Astrocyte (in vitro differentiated cells and primary cell): ENCODE results near the gene PDGFD. TPM values are rescaled to one million over a fixed set of nuclear protein-coding genes. Genes with fewer than 3 reads are reported as not detected.

Source experiments
- DNase-seq: peaks from one replicate; pipeline ENCODE4 v3.0.0-alpha.2; 2010; ENCODE audit warnings: low read depth
- FAIRE-seq: peaks from 2 replicates; lab custom pipeline; 2011; peaks lifted over from hg19 to GRCh38; lab: Jason Lieb, UNC
- H2AFZ ChIP-seq: 2 replicates; pipeline ENCODE4 v1.6.0; 2012; ENCODE audit warnings: low read depth, low read length, inconsistent platforms
- H3K27ac ChIP-seq: 2 replicates; pipeline ENCODE4 v1.5.1; 2011; ENCODE audit warnings: low read depth, low read length, inconsistent platforms
- H3K27me3 ChIP-seq: 2 replicates; pipeline ENCODE4 v1.6.0; 2011; ENCODE audit warnings: low read length, inconsistent platforms; ENCODE audit not compliant: insufficient read depth
- H3K36me3 ChIP-seq: 2 replicates; pipeline ENCODE4 v1.5.1; 2011; ENCODE audit warnings: low read length, inconsistent platforms; ENCODE audit not compliant: insufficient read depth
- H3K4me1 ChIP-seq: 2 replicates; pipeline ENCODE4 v1.5.1; 2011; ENCODE audit warnings: low read length, inconsistent platforms; ENCODE audit not compliant: insufficient read depth
- H3K4me2 ChIP-seq: 2 replicates; pipeline ENCODE4 v1.6.0; 2012; ENCODE audit warnings: low read length, inconsistent platforms
- H3K4me3 ChIP-seq: 2 replicates; pipeline ENCODE4 v1.5.1; 2011; ENCODE audit warnings: low read depth, mild to moderate bottlenecking, low read length, inconsistent platforms; ENCODE audit not compliant: insufficient read depth
- H3K79me2 ChIP-seq: 2 replicates; pipeline ENCODE4 v1.6.0; 2012; ENCODE audit warnings: mild to moderate bottlenecking, low read length, inconsistent platforms; ENCODE audit not compliant: insufficient read depth
- H3K9ac ChIP-seq: 2 replicates; pipeline ENCODE4 v1.6.0; 2012; ENCODE audit warnings: mild to moderate bottlenecking, low read length, inconsistent platforms
- H3K9me3 ChIP-seq: 2 replicates; pipeline ENCODE4 v1.5.1; 2012; ENCODE audit warnings: low read depth, mild to moderate bottlenecking, low read length, inconsistent platforms; ENCODE audit not compliant: insufficient read depth
- H4K20me1 ChIP-seq: 2 replicates; pipeline ENCODE4 v1.6.0; 2012; ENCODE audit warnings: low read length, inconsistent platforms; ENCODE audit not compliant: insufficient read depth
- H3K27ac Mint-ChIP-seq: one replicate; pipeline ENCODE4 v1.8.0; 2021; ENCODE audit warnings: mild to moderate bottlenecking, mixed read lengths; ENCODE audit not compliant: unreplicated experiment
- H3K27me3 Mint-ChIP-seq: one replicate; pipeline ENCODE4 v1.8.0; 2021; ENCODE audit warnings: low read depth, mixed read lengths; ENCODE audit not compliant: unreplicated experiment
- H3K36me3 Mint-ChIP-seq: one replicate; pipeline ENCODE4 v1.8.0; 2021; ENCODE audit warnings: low read depth, mixed read lengths; ENCODE audit not compliant: unreplicated experiment
- H3K4me1 Mint-ChIP-seq: one replicate; pipeline ENCODE4 v1.8.0; 2021; ENCODE audit warnings: low read depth, mixed read lengths; ENCODE audit not compliant: unreplicated experiment
- H3K4me3 Mint-ChIP-seq: one replicate; pipeline ENCODE4 v1.8.0; 2021; ENCODE audit warnings: mild to moderate bottlenecking, moderate library complexity, mixed read lengths; ENCODE audit not compliant: unreplicated experiment
- H3K9me3 Mint-ChIP-seq: one replicate; pipeline ENCODE4 v1.8.0; 2021; ENCODE audit warnings: mild to moderate bottlenecking, mixed read lengths; ENCODE audit not compliant: unreplicated experiment
- CTCF ChIP-seq: IDR thresholded peaks from 2 replicates; pipeline ENCODE4 v1.5.1; 2011; ENCODE audit warnings: low read depth, mild to moderate bottlenecking, inconsistent platforms, low read length, moderate library complexity; ENCODE audit not compliant: insufficient read depth
- EZH2 ChIP-seq: IDR thresholded peaks from 2 replicates; pipeline ENCODE4 v1.6.1; 2012; ENCODE audit warnings: mild to moderate bottlenecking, low read length, inconsistent platforms; ENCODE audit not compliant: insufficient read depth
- total RNA-seq: library from RNA; stranded (reverse); gene quantifications from 2 replicates; pipeline ENCODE4 v1.2.1, GENCODE V29; 2021

Gene PDGFD
- total RNA-seq, 1 donor from 2014 or later = 2.6 TPM

- H3K27ac Mint-ChIP-seq = no peak overlapping the region
- H3K4me3 ChIP-seq = no peak overlapping the region
- no peaks in the 10 kb centered on the region for H3K9me3 ChIP-seq
- H3K36me3 ChIP-seq = no peaks in the 10 kb centered on the region
- no peaks in the 10 kb centered on the region for H3K79me2 ChIP-seq
- no peak overlapping the region for H2AFZ ChIP-seq
- no peak overlapping the region for H3K9ac ChIP-seq
- FAIRE-seq (no peak), DNase-seq (no peak)
- H3K9me3 Mint-ChIP-seq = peaks cover 31% of the 10 kb centered on the region
- no peaks in the 10 kb centered on the region for H3K27me3 ChIP-seq
- TF ChIP-seq CTCF = no peak
- no peak for TF ChIP-seq EZH2
- H3K4me3 Mint-ChIP-seq = no peak overlapping the region
- no peaks in the 10 kb centered on the region for H3K4me1 ChIP-seq
- H4K20me1 ChIP-seq = no peaks in the 10 kb centered on the region
- H3K36me3 Mint-ChIP-seq = peaks cover 1% of the 10 kb centered on the region
- no peaks in the 10 kb centered on the region for H3K27me3 Mint-ChIP-seq
- peaks cover 18% of the 10 kb centered on the region for H3K4me1 Mint-ChIP-seq
- H3K4me2 ChIP-seq = no peak overlapping the region
- no peak overlapping the region for H3K27ac ChIP-seq
These were observed 253.2 kb downstream of the PDGFD start for GRCh38 chr11:103910721-103911120.

GRCh38 chr11:103907548-103908455 lies 256.1 kb downstream of the PDGFD start:
- H3K27me3 ChIP-seq = no peaks in the 10 kb centered on the region
- H3K27me3 Mint-ChIP-seq = no peaks in the 10 kb centered on the region
- H3K4me1 ChIP-seq = no peaks in the 10 kb centered on the region
- H3K4me2 ChIP-seq = peak overlapping the region; percentile 60
- peak overlapping the region; percentile 64 for H2AFZ ChIP-seq
- peak overlapping the region; percentile 10 for H3K27ac Mint-ChIP-seq
- H3K4me3 Mint-ChIP-seq = no peak overlapping the region
- peak; percentile 57 for DNase-seq
- no peaks in the 10 kb centered on the region for H3K79me2 ChIP-seq
- H3K9me3 ChIP-seq = no peaks in the 10 kb centered on the region
- H3K36me3 ChIP-seq = no peaks in the 10 kb centered on the region
- H3K36me3 Mint-ChIP-seq = peaks cover 1% of the 10 kb centered on the region
- no peak overlapping the region for H3K9ac ChIP-seq
- peaks cover 8% of the 10 kb centered on the region for H3K9me3 Mint-ChIP-seq
- peak; percentile 86 for FAIRE-seq
- H4K20me1 ChIP-seq = no peaks in the 10 kb centered on the region
- no peak for TF ChIP-seq CTCF
- TF ChIP-seq EZH2 = no peak
- peak overlapping the region; percentile 22 for H3K27ac ChIP-seq
- peaks cover 18% of the 10 kb centered on the region for H3K4me1 Mint-ChIP-seq
- peak overlapping the region; percentile 6 for H3K4me3 ChIP-seq

DNA sequence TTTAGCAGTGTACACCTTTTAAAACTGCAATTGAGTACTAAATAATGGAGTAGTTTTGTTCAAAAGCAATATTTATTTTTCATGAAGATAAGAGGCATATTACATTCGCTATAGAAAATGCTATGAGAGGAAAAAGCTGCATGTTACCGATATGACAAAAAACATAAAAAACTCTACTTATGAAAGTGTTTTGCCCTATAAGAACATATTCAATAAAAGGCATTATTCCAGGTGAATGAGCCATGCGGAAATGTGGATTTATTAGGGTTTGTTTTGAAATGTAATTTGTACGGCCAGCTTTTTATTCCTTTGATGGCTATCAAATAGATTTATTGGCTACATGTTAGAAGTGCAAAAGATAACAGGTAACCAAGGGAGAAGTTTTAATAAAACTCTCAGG lies 256.8 kb downstream of the PDGFD start:
- Histone ChIP-seq H4K20me1 (no peaks in the 10 kb centered on the region), H2AFZ (no peak overlapping the region), H3K4me1 (no peaks in the 10 kb centered on the region), H3K36me3 (no peaks in the 10 kb centered on the region), H3K9me3 (no peaks in the 10 kb centered on the region), H3K4me2 (no peak overlapping the region), H3K9ac (no peak overlapping the region), H3K4me3 (no peak overlapping the region), H3K27me3 (no peaks in the 10 kb centered on the region), H3K27ac (no peak overlapping the region), H3K79me2 (no peaks in the 10 kb centered on the region)
- Mint-ChIP-seq H3K27me3 (no peaks in the 10 kb centered on the region), H3K36me3 (peaks cover 1% of the 10 kb centered on the region), H3K9me3 (peaks cover 4% of the 10 kb centered on the region), H3K27ac (no peak overlapping the region), H3K4me1 (peaks cover 18% of the 10 kb centered on the region), H3K4me3 (no peak overlapping the region)
- DNase-seq (no peak), FAIRE-seq (no peak)
- TF ChIP-seq EZH2 (no peak), CTCF (no peak)
